ENCODE results near the gene CES4A. TPM values are rescaled to one million over a fixed set of nuclear protein-coding genes. Genes with fewer than 3 reads are reported as not detected.

CES4A gene
- total RNA-seq, 1 experiment from 2014 or later, result 0.45 TPM

DNA sequence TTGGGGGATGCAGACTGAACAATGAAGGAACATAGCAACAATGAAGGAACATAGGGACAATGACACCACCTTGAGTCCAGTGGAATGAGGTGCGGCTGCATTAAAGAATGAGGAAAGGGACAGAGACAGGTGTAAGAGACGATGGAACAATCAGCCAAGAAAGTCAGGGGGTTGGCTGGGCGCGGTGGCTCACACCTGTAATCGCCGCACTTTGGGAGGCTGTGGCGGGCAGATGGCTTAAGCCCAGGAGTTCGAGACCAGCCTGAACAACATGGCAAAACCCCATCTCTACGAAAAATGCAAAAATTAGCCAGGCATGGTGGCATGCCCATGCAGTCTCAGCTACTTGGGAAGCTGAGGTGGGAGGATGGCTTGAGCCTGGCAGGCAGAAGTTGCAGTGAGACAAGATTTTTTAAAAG lies 26.9 kb downstream of the CES4A start:
- H3K36me3 ChIP-seq (replicated peaks; ENCODE audit: control insufficient read depth, insufficient read depth, low read length), result no peaks in the 10 kb centered on the region
- DNase-seq, result peak; percentile 32
- H3K27me3 ChIP-seq (ENCODE audit: control insufficient read depth, insufficient read depth, low read length), result peaks cover 30% of the 10 kb centered on the region
- no peak overlapping the region for H3K4me3 ChIP-seq (ENCODE audit: insufficient read depth, low read depth, low read length)

DNA sequence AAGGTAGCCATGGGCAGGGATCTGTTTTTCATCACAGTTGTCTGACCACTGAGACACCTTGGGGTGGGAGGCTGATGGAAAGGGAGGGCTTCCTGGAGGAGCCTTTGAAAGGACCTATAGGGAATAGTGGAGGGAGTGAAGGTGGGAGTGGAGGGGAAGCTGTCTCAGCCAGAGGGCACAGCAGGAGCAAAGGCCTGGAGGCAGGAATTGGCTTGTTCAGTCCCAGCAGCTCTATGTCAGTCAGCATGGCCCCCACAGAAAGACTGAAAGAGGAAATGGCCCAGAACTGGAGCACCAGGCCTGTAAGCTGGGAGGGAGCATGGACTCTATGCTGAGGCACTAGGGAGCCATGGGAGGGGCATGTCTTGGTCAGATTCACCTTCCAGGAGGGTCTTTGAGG lies 27.8 kb downstream of the CES4A start:
- no peak for DNase-seq

DNA sequence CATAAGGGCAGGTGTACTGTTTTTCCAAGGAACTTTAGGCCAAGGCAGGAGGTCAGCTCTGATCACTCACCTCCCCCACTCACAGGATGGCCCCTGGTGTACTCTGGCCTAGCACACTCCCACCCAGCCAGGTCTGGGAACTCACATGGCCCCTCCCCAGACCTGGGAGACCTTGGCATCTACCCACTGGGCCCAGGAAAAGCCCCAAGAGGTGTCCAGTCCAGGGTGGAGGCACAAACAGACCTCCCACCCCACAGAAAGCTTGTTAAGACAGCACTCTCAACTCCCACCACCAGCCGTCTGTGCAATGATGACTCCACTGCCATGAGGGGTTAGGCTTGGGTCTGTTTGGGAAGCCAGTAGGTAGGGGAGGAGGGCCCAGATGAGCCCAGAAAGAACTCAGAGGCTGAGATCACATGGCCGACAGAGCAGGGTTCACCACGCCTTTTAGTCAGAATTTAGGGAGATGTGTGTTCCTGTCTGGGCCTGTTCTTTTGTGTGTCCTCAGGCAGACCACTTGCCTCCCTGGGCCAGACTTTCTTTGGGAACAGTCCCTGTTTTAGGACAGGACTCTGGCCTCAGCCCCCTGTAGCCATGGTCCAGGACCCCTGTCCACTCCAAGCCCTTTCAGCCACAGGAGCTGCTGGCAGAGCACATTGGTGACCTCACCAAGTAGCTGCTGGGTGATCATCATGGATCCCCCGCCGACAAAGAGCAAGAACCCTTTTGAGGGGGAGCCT lies 28.5 kb downstream of the CES4A start:
- no peak for DNase-seq
- Histone ChIP-seq H3K27me3 (ENCODE audit: control insufficient read depth, insufficient read depth, low read length) (peaks cover 29% of the 10 kb centered on the region), H3K36me3 (replicated peaks; ENCODE audit: control insufficient read depth, insufficient read depth, low read length) (no peaks in the 10 kb centered on the region), H3K4me3 (ENCODE audit: insufficient read depth, low read depth, low read length) (no peak overlapping the region)

More for the DNA sequence above, 27.8 kb downstream of the CES4A start:
- H3K27me3 ChIP-seq (ENCODE audit: control insufficient read depth, insufficient read depth, low read length), result peaks cover 30% of the 10 kb centered on the region
- no peaks in the 10 kb centered on the region for H3K36me3 ChIP-seq (replicated peaks; ENCODE audit: control insufficient read depth, insufficient read depth, low read length)
- H3K4me3 ChIP-seq (ENCODE audit: insufficient read depth, low read depth, low read length), result no peak overlapping the region

DNA sequence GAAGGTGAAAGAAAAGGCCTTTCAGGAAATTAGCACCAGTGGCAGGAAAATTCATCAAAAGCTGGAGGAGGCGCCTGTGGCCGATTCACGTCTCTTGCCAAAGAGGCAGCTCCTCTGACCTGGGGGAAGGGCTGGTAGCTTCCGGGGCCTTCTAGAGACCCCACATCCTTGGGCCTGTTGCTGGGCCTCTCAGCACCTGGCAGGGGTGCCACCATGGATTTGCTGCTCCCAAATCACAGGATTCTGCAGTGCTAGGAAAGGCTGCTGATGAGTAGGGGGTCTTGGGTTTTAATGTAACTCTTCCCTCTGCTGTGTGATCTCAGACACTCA lies 29.0 kb downstream of the CES4A start:
- no peak overlapping the region for H3K4me3 ChIP-seq (ENCODE audit: insufficient read depth, low read depth, low read length)
- no peaks in the 10 kb centered on the region for H3K36me3 ChIP-seq (replicated peaks; ENCODE audit: control insufficient read depth, insufficient read depth, low read length)
- peaks cover 29% of the 10 kb centered on the region for H3K27me3 ChIP-seq (ENCODE audit: control insufficient read depth, insufficient read depth, low read length)
- DNase-seq, result peak; percentile 10

DNA sequence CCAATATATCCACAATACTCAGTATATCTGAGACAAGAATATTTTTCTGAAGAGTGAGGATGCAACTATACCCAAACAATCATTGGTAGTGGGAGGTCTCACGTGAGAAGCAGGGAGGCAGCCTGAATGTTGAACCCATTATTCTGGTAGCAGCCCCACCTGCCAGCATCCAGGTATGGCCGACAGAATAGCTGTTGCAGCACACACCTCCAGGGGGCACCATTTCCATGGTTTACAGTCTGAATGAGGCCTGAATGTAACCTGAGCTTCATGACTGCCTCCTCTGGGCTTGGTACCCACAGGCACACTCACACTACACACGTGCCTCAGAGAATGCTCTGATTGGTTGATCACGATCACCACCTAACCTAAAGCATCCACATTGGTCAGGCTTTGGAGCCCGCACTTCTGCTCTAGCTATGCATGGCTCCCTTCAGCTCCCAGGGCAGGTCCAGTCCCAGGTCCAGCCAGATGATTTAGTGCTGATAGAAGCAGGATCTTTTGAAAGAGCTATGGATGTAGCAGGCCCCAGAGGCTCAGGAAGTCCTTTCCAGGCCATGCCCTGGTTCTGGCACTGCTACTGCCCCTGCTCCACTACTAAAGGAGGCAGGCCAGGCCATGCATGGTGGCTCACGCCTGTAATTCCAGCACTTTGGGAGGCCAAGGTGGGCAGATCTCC lies 29.6 kb downstream of the CES4A start:
- peak; percentile 92 for DNase-seq
- no peaks in the 10 kb centered on the region for H3K36me3 ChIP-seq (replicated peaks; ENCODE audit: control insufficient read depth, insufficient read depth, low read length)

DNA sequence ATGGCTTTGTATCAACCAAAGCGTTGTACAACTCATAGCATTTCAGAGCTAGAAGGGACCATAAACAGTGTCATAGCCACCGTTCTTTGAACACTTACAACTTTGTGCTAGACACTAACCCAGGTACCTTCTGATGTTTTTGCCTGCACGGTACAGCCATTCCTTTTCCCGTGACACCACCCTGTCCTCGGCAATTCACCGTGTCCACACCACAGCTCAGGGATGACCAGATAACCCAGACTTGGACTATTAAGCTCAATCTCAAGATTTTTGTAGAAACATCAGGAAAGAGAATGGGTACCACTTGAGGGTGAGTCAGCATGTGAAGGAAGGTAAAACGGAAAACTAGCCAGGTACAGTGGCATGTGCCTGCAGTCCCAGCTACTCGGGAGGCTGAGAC lies 30.8 kb downstream of the CES4A start:
- H3K27me3 ChIP-seq (ENCODE audit: control insufficient read depth, insufficient read depth, low read length), result peaks cover 14% of the 10 kb centered on the region
- H3K4me3 ChIP-seq (ENCODE audit: insufficient read depth, low read depth, low read length), result no peak overlapping the region
- DNase-seq, result no peak
- no peaks in the 10 kb centered on the region for H3K36me3 ChIP-seq (replicated peaks; ENCODE audit: control insufficient read depth, insufficient read depth, low read length)

More for the DNA sequence above, 29.6 kb downstream of the CES4A start:
- Histone ChIP-seq H3K27me3 (ENCODE audit: control insufficient read depth, insufficient read depth, low read length) (peaks cover 26% of the 10 kb centered on the region), H3K4me3 (ENCODE audit: insufficient read depth, low read depth, low read length) (no peak overlapping the region)

DNA sequence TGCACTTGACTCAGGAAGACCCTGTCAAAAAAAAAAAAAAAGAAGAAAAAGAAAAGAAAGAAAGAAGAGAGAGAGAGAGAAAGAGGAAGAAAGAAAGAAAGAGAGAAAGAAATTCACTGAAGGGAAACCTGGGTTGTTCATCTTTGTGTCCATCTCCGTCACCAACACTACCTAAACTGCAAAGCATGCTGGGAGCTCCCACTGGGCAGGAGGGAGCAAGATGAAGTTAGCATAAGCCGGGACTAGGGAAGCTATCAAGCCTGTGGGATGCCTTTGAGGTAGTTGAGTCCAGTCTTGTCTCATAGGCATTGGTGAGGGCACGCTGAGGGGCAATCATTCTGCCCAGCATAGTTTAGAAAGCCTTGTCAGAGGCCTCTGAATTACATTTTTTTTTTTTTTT lies 32.9 kb downstream of the CES4A start:
- Histone ChIP-seq H3K36me3 (replicated peaks; ENCODE audit: control insufficient read depth, insufficient read depth, low read length) (no peaks in the 10 kb centered on the region), H3K27me3 (ENCODE audit: control insufficient read depth, insufficient read depth, low read length) (no peaks in the 10 kb centered on the region), H3K4me3 (ENCODE audit: insufficient read depth, low read depth, low read length) (no peak overlapping the region)
- DNase-seq, result peak; percentile 17

DNA sequence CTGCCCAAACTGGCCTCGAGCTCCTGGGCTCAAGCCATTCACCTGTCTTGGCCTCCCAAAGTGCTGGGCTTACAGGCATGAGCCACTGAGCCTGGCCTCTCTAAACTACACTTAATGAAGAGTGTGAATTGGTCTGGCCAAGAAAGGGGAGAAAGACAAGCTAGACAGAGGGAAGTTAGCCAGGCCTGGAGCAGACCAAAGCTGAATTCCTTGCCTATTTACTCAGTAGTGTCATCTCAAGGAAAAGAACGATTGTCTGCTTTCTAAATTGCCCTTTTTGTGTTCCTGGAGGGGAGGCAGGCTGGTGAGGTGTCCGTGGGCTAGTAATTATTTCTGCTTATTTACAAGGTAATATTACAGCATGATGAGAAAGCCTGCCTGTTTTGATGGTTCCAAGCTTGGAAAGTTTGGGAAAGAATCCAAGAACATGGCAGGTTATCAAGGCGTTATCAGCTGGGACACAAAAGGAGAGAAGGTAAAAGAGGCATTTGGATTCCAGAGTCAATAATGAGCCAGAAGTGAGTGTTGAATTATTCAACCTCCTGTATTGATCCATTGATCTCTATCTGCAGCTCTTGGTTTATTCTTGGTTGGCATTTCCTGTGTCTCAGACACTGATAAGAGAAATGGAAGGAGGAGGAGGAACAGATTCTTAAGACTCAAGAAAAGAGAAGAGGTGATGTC lies 34.3 kb downstream of the CES4A start:
- no peak for DNase-seq
- no peak overlapping the region for H3K4me3 ChIP-seq (ENCODE audit: insufficient read depth, low read depth, low read length)
- H3K27me3 ChIP-seq (ENCODE audit: control insufficient read depth, insufficient read depth, low read length), result no peaks in the 10 kb centered on the region
- H3K36me3 ChIP-seq (replicated peaks; ENCODE audit: control insufficient read depth, insufficient read depth, low read length), result no peaks in the 10 kb centered on the region

DNA sequence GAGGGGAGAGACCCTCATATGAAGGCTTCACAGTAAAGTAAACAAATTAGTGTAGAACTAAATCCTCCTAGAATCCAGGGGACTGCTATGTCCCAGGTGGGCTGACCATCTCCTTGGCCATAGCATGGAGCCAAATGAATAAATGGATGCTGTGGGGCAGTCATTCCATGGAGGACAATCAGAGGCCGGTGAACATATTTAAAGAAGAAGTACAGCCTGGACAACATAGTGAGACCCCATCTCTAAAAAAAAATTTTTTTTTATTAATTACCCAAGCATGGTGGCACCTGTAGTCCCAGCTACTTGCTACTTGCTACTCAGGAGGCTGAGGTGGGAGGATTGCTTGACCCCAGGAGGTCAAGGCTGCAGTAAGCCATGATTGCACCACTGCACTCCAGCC lies 35.3 kb downstream of the CES4A start:
- H3K36me3 ChIP-seq (replicated peaks; ENCODE audit: control insufficient read depth, insufficient read depth, low read length), result no peaks in the 10 kb centered on the region
- H3K27me3 ChIP-seq (ENCODE audit: control insufficient read depth, insufficient read depth, low read length), result no peaks in the 10 kb centered on the region
- DNase-seq, result no peak
- H3K4me3 ChIP-seq (ENCODE audit: insufficient read depth, low read depth, low read length), result no peak overlapping the region

DNA sequence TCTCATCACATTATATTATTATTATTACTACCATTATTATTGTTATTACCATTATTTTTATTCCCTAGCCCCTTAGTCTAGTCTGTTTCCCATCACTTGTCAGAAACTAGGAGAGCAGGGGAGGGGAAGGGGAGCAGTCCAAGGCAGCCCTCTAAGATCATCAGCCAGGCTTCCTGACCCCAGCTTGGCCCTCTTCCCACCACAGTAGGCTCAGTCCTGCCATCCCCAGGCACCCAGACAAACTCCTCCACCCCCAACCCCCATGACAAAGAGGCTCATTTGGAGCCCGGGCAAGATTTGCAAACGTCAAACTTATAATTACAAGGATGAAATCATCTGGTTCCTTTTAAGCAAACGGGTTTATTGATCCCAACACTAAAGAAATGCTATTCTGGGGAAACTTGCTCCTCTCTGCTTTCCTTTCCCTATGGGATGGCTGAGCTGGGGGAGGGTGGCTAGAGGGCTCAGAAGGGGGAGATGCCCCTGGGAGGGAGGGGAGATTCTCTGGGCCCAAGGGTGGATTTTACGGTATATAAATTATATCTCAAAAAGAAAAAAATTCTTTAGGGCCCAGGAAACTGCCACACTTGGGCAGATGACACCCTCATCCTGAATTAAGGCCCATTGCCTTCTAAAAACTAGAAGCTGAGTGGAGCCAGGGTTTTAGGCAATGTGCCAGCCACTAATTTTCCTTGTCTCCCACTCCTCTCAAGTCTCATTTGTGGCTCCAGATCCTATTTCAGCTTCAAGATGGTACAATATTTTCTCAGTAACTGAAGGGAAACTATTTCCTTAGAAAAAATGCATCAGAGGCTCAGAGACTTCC lies 36.2 kb downstream of the CES4A start:
- DNase-seq, result peak; percentile 27

DNA sequence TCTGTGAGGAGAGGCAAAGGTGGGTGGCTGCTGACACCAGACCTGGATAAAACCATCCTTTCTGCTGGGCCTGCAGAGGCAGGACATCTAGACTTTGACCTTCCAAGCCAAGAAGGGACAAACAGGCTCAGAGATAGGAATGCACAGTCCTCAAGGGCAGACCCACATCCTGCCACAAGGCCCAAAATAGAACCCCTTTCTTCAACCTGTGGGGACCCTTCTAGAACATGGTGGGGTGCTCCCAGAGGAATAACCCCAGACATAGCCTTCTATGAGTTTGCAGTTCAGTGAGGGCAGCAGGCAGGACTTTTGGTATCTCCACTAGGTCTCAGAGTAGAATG lies 36.8 kb downstream of the CES4A start:
- DNase-seq, result peak; percentile 7
- Histone ChIP-seq H3K27me3 (ENCODE audit: control insufficient read depth, insufficient read depth, low read length) (0 out of 2 replicates have a peak, but pooled peaks cover 2% of the 10 kb centered on the region), H3K36me3 (replicated peaks; ENCODE audit: control insufficient read depth, insufficient read depth, low read length) (no peaks in the 10 kb centered on the region), H3K4me3 (ENCODE audit: insufficient read depth, low read depth, low read length) (no peak overlapping the region)

More for the DNA sequence above, 36.2 kb downstream of the CES4A start:
- Histone ChIP-seq H3K4me3 (ENCODE audit: insufficient read depth, low read depth, low read length) (no peak overlapping the region), H3K36me3 (replicated peaks; ENCODE audit: control insufficient read depth, insufficient read depth, low read length) (no peaks in the 10 kb centered on the region), H3K27me3 (ENCODE audit: control insufficient read depth, insufficient read depth, low read length) (0 out of 2 replicates have a peak, but pooled peaks cover 2% of the 10 kb centered on the region)

DNA sequence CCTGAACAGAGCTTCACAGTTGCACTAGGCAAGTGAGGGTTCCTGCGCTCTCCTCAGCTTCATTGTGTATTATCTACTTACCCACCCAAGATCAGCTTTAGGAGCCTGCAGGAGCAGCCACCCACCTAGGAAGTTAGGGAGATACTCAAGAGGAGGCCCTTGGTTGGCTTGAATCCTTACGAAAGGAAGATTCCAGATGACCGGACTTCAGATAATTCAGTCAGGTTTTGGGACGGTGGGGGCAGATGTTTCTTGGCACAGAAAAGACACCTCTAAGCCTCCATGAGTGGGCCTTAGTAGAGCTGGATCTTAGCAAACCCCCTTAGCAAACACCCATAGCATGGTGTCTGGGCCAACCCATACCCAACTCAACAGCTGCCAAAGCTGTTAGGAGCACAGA lies 38.2 kb downstream of the CES4A start:
- DNase-seq, result no peak
- no peaks in the 10 kb centered on the region for H3K36me3 ChIP-seq (replicated peaks; ENCODE audit: control insufficient read depth, insufficient read depth, low read length)
- H3K27me3 ChIP-seq (ENCODE audit: control insufficient read depth, insufficient read depth, low read length), result 0 out of 2 replicates have a peak, but pooled peaks cover 2% of the 10 kb centered on the region
- H3K4me3 ChIP-seq (ENCODE audit: insufficient read depth, low read depth, low read length), result no peak overlapping the region

DNA sequence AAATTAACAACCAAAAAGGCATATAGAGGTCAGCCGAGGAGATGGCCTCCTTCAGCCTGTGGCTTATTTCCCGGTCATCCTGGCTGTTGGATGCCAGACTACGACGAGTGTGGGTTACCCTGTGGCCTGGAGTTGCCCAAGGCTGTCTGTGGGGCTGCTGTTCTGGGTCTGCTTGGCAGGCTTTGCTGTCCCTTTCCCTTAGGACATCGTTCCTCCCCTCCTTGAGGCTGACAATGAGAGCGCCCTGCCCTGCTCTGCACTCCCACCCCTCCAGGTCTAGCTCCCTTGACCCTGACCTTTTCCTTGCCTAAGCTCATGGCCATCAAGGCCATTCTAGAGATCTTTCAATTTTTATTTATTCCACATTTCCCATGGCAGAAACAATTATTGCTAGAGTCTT lies 38.7 kb downstream of the CES4A start:
- DNase-seq, result peak; percentile 7
- no peak overlapping the region for H3K4me3 ChIP-seq (ENCODE audit: insufficient read depth, low read depth, low read length)
- H3K36me3 ChIP-seq (replicated peaks; ENCODE audit: control insufficient read depth, insufficient read depth, low read length), result no peaks in the 10 kb centered on the region
- H3K27me3 ChIP-seq (ENCODE audit: control insufficient read depth, insufficient read depth, low read length), result 0 out of 2 replicates have a peak, but pooled peaks cover 2% of the 10 kb centered on the region

DNA sequence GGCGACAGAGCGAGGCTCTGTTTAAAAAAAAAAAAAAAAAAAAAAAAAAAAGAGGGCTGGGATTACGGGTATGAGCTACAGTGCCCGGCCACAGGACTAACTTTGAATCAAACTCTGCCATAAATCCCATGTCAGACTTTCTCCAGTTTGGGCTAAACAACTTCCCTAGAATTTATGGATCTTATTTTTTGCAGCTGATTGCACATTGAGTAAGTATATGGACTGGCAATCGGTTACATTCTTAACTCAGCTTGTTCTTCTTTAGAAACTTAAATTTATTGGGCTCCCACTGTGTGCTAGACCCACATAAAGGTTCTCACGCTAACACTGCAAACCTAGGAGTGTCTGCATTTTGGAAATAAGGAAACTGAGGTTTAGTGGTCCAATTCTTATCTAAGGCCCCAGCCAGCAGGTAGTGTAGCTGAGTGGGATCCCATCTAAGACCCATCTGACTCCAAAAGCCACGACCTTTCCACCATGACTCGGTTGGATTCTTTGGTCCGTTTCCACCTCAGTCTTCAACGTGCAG lies 39.8 kb downstream of the CES4A start:
- Histone ChIP-seq H3K4me3 (ENCODE audit: insufficient read depth, low read depth, low read length) (peak overlapping the region; percentile 71), H3K27me3 (ENCODE audit: control insufficient read depth, insufficient read depth, low read length) (0 out of 2 replicates have a peak, but pooled peaks cover 2% of the 10 kb centered on the region), H3K36me3 (replicated peaks; ENCODE audit: control insufficient read depth, insufficient read depth, low read length) (no peaks in the 10 kb centered on the region)
- DNase-seq, result peak; percentile 12
